Esophagus mucosa (tissue), 1 donor: ENCODE data around the gene BLCAP. TPM values are rescaled to one million over a fixed set of nuclear protein-coding genes. Genes with fewer than 3 reads are reported as not detected.
A peak's percentile ranks its signal among the peaks of the same experiment; 100 is the strongest.
"Not testable (repeated sequence)": the region's sequence is repeated elsewhere in the genome, so short reads cannot be mapped to it uniquely, and the experiment has no call there.

Experiments used
- ATAC-seq: fragments of 200-7000 bp; cut with Tn5 transposase; one replicate; pipeline ENCODE4 v1.9.1; 2020
- total RNA-seq: library from RNA; stranded (reverse); gene quantifications from one replicate; pipeline ENCODE4 v1.2.4, GENCODE V29; 2023
- donor health status: DM: yes; HTN: yes; CAD: no.

Gene BLCAP
- 66.1 TPM for total RNA-seq

DNA sequence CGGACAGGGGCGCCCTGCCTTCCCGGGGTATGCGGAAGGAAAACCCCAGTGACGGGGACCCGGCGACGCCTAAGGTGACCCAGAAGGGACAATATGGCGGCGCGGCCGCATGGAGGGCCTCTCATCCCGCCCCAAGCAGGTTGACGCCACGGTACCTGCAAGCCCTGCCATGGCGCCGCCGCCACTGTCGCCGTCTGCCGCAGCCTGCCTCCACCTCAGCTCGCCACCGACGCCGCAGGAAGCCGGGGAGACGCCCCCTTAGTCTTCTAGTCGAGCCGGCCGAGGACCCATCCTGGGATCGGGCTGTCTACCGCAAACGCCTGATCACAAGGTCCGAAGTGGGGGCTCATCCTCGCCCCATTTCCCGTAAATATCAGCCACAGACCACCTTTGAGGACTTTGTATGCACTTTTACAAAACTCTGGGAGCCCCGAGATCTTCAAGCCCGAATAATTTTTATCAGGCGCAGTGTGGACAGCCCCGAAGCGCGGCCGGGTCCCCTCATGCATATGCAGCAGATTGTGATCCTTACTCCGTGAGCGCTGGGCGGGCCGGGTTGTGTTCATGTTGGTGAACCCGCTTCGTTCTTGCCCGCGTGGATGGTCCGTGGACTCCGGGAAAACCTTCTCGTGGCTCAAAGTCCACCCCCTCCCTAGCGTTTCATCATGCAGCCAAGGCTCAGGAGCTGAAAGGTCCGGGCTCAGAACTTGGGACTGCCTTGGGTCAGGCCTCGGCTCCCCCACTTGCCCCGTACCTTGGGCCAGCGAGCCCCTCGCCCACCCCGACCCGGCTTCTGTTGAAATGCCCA is at the start of gene BLCAP:
Gene BLCAP, minus strand, starts transcription at position 239 of the 808 bp plus-strand sequence. CDS start 8,702 bp downstream, outside the sequence.
- peak; percentile 79 for ATAC-seq

GRCh38 chr20:37577436-37577835 is 49.8 kb upstream of the BLCAP start:
- not testable (repeated sequence) for ATAC-seq

GRCh38 chr20:37576911-37577310 is 49.2 kb upstream of the BLCAP start:
- ATAC-seq, result no peak

- no peak for ATAC-seq
Observed at GRCh38 chr20:37575884-37576283, 48.2 kb upstream of the BLCAP start.

DNA sequence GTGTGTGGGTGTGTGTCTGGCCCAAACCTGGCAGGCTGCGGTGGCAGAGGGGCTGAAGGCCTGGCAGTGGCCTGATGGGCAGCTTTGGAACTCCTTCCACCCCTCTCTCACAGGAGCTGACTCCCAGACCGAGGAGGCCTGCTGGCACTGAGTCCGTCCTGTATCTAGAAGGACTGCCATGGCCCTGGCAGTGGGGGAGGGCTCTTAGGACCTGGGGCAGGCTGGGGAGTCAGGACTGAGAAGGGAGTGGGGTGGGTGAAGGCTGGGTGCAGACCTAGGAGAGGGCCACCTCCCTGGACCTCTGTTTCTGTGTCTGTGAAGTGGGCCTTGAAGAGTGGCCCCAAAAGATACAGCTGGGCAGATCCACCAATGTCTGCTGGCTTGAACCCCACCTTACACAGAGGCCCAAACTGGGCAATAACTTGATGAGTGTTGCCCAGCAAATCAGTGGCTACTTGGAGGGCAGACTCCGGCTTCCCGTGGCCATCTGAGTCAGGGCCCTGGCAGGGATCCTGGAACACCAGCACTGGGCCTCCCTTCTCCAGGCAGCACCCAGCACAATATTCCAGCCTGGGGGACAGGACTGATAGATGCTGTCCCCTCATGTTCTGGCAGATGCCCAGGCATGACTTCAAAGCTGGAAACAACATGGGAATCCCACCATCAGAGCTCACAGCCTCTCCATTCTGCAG is 46.7 kb upstream of the BLCAP start:
- peak; percentile 22 for ATAC-seq

DNA sequence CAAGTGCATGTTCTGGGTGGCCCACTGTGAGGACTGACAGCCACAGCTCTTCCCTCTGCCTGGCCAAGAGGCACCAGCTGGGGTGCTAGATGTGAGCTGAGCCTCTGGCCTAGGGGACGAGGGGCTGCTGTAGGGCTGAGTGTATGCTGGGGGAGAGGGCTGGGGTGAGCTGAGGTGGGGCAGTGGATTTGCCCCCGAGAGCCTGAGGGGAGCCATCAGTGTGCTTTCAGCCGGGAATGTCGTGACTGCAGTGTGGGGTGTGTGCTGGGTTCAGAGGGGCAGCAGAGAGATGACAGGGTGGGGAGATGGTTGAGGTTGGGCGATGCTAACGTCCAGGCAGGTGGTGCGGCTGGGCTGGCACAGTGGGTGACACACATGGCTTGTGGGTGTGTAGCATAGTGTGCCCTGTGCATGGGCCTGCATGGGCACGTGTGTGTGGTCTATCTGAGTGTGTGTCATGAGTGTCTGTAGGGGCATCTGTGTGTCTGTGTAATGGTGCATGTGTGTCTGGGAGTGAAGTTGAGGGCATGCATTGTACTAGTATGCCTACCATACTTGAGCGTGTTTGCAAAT is 46.0 kb upstream of the BLCAP start:
- ATAC-seq, result peak; percentile 18

DNA sequence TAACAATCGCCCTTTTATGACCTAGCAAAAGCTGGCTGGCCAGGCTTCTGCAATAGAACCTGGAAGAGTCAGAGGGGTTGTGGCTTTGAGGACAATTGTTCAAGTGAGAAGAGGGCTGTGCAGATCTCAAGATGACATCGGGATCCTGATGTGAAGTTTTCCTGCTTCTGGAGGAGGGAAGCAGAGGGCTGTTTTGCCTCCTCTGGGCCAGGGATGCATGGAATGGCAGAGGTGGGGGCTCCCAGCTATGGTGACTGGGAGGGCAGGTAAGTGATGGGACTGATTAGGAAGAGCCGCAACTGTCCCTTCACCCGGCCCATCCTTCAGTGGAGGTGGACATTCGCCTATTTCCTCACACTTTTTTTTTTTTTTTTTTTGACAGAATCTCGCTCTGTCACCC is 43.4 kb upstream of the BLCAP start:
- ATAC-seq, result no peak

DNA sequence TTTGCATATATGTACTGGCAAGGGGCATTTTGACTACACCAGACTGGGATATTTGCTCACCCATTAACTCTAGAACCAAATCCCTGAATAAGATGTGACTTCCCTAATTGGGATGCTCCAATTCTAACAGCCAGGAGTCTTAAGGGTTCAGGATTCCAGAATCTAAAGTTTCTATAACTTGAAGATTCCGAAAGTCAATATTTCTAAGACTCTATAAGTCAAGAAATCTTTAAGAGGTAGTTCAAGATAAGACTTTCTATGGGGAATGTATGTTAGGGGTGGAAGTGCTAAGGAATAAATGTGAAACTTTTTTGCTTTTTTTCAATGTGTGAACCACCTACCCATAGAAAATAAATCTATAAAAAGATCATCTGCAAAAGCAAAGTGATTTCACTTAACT is 42.7 kb upstream of the BLCAP start:
- no peak for ATAC-seq

GRCh38 chr20:37567671-37568588 is 40.3 kb upstream of the BLCAP start:
- no peak for ATAC-seq

GRCh38 chr20:37567331-37567665 is 39.6 kb upstream of the BLCAP start:
- ATAC-seq, result no peak

DNA sequence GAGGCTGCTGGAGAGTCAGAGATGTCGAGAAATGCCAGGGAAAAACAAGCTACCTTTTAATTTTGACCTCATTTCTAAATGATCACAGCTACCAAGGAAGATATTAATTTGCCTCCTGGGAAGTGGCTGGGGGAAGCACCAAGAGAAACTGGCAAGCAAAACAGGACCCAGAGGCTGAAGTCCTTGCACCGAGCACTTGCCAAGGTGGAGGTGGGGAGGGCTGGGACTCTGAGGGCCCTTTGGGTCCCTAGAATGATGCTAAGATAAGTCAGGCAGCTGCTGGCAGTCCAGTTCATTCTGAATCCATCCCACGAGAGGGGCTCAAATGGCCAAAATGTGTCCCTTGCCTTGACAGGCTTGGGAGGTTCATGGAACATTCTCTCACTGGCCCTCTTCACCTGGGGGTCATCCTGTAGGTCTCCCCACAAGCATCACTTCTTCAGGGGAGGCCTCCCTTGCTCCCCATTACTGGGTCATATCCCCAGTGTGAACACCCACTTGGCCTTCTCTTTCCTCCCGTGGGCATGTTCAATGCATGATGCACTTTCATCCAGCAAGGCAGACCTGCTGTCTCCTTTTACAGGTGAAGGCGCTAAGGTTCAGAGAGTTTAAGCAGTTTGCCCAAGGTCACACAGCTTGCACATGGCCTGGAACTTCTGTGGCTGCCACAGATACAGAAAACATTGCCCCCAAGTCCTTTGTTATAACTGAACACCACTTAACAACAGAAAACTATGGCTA is 39.1 kb upstream of the BLCAP start:
- ATAC-seq, result no peak

- ATAC-seq, result peak; percentile 22
Observed at GRCh38 chr20:37565134-37565811, 37.6 kb upstream of the BLCAP start.

DNA sequence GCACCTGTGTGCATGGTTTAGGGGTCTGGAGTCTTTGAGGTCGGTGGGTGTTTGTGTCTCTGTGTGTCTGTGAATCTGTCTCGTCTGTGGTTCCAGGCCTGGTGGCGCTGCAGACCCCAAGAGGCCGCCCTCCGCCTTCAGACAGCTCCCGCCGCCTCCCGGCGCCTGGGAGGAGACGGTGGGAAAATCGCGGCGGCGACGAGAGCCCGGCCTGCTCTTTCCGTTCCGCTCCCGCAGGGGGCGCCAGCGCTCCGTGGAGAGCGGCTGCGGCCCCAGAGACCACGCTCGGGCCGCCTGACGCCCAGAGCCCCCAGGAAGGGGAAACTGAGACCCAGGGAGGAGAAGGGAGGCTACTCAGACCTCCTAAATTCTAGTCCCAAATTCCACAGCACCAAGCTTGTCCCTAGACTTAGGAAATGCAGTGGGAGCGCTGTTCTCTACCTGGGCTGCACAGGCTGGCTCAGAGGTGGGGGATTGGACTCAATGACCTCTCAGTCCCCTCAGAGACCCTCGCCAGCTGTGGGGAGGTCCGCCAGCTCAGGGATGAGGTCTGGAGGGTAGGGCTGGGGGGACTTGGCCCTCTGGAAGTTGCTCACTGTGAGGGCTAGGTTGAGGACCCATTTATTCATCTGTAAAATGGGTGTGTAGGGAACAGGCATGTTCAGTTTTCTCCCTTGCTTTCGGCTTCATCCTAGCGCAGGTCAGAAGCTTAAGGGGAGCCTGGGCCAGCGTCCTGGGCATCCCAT is 36.9 kb upstream of the BLCAP start:
- peak; percentile 55 for ATAC-seq

- peak; percentile 28 for ATAC-seq
Observed at GRCh38 chr20:37564016-37564387, 36.3 kb upstream of the BLCAP start.

DNA sequence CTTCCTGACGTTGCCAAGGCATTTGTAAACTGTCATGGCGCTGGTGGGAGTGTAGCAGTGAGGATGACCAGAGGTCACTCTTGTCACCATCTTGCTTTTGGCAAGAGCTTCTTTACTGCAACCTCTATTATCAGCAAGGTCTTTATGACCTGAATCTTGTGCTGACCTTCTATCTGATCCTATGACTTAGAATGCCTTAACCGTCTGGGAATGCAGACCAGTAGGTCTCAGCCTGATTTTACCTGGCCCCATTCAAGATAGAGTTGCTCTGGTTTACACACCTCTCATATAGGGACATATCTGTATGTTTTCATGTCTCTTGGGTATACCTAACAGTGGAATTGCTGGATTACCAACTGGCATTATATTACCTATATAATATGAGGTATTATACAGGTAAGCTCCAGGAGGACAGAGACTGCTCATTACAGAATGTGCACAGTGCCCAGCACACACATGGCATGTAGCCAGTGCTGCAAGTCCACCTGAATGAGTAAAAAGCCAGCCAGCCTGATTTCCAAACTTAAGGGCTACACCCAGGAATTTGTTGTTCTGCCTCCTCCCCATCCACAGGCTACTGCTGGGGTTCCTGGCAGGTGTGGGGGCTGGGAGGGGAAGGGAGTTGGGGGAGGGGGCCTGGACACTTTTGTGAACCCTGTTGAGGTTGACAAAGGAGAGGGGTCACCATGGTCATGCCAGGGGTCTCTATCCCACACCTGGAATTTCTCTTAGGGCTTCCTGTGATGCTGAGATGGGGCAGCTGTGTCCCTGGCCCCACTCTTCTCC is 35.2 kb upstream of the BLCAP start:
- ATAC-seq, result no peak

GRCh38 chr20:37560629-37561028 is 33.0 kb upstream of the BLCAP start:
- ATAC-seq, result no peak

GRCh38 chr20:37559312-37560027 is 31.8 kb upstream of the BLCAP start:
- no peak for ATAC-seq

DNA sequence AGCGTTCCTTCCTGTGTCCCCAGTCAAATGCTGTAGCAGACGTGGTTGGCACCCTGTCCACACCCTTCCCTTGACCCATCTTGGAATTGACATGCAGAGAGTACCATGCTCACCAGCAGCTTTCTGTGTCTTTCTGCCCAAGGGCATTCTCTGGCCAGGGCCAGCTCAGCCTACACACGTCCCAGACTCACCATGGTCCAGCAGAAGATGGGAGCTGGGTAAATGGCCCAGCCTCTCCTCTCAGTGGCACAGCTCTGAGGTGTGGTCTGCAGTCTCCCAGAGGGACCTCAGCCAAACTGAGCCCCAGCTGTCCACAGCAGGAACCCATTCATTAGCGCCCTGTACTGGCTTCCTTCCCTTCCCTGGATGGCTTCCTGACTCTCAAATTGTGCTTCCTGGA is 31.1 kb upstream of the BLCAP start:
- ATAC-seq, result no peak

- ATAC-seq, result no peak
Observed at GRCh38 chr20:37558306-37558705, 30.6 kb upstream of the BLCAP start.
